Activated CD4-positive, alpha-beta T cell treated with anti-CD3 and anti-CD28 coated beads, Interleukin-2, amount 50 U/mL, for 1 hour (primary cell): ENCODE measurements around the gene TMEM82.

ENCODE experiments used
- DNase-seq: peaks from one replicate; pipeline ENCODE4 v3.0.0-alpha.2; 2020

TMEM82 gene

GRCh38 chr1:15736892-15737261 is 5.4 kb upstream of the TMEM82 start:
- no peak for DNase-seq

GRCh38 chr1:15737324-15738319 is 4.7 kb upstream of the TMEM82 start:
- DNase-seq = no peak

- no peak for DNase-seq
Observed at GRCh38 chr1:15738416-15739113, 3.7 kb upstream of the TMEM82 start.

GRCh38 chr1:15739259-15739658 is 3.0 kb upstream of the TMEM82 start:
- no peak for DNase-seq

- DNase-seq = no peak
Observed at GRCh38 chr1:15739745-15740144, 2.6 kb upstream of the TMEM82 start.

GRCh38 chr1:15740924-15741850 is 1.1 kb upstream of the TMEM82 start:
- DNase-seq = peak; percentile 60

GRCh38 chr1:15744122-15744679 is 1.9 kb downstream of the TMEM82 start:
- no peak for DNase-seq

GRCh38 chr1:15747378-15747777 is 5.1 kb downstream of the TMEM82 start:
- no peak for DNase-seq

GRCh38 chr1:15748264-15748663 is 6.0 kb downstream of the TMEM82 start:
- DNase-seq = no peak

GRCh38 chr1:15748690-15749398 is 6.5 kb downstream of the TMEM82 start:
- DNase-seq = no peak

GRCh38 chr1:15749399-15750291 is 7.3 kb downstream of the TMEM82 start:
- no peak for DNase-seq

GRCh38 chr1:15750924-15751323 is 8.6 kb downstream of the TMEM82 start:
- DNase-seq = no peak

- DNase-seq = no peak
Observed at GRCh38 chr1:15751717-15752116, 9.4 kb downstream of the TMEM82 start.

GRCh38 chr1:15753776-15754175 is 11.5 kb downstream of the TMEM82 start:
- DNase-seq = no peak

GRCh38 chr1:15755021-15755645 is 12.8 kb downstream of the TMEM82 start:
- DNase-seq = no peak

- DNase-seq = no peak
Observed at GRCh38 chr1:15755646-15756040, 13.3 kb downstream of the TMEM82 start.

- DNase-seq = no peak
Observed at GRCh38 chr1:15756143-15757015, 14.1 kb downstream of the TMEM82 start.

GRCh38 chr1:15757016-15757543 is 14.8 kb downstream of the TMEM82 start:
- DNase-seq = no peak
